Activated T-cell treated with anti-CD3 and anti-CD28 coated beads for 4 hours (primary cell): ENCODE measurements around the gene MTERF4.

Experiments used
- DNase-seq: peaks from one replicate; pipeline ENCODE4 v3.0.0-alpha.2; 2020

The MTERF4 gene

DNA sequence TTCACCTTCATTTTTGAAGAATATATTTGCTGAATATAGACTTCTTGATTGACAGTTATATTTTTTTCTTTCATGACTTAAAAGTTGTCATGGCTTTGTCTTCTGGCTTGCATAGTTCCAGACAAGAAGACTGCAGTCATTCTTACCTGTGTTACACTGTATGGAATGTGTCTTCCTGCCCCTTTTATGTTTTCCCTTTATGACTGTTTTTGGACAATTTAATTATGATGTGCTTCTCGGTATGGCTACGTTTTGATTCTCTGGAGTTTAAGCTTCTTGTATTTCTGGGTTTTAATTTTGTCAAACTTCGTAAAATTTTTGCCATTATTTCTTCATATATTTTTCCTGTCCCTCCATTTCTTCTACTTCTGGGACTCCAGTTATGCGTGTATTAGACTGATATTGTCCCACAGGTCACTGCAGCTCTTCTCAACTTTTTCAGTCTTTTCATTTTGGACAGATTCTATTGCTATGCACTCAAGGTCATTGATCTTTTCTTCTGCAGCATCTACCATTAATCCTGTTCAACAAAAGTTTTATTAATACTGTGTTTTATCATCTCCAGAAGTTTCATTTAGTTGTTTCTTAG is 17.1 kb downstream of the MTERF4 start:
- no peak for DNase-seq

DNA sequence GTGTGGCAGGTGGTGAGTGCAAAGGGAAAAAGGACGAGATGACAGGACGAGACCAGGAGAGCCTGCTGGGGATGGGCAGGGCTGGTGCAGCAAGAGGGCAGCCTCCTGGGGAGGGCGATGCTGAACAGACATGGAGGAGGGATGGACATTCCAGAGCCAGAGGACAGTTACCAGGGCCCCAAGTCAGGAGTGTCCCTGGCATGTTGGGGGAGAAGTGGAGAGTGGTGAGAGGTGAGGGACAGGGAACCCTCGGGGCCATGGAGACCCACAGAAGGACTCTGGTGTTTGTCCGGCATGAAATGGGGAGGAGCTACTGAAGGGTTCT is 19.0 kb downstream of the MTERF4 start:
- no peak for DNase-seq

DNA sequence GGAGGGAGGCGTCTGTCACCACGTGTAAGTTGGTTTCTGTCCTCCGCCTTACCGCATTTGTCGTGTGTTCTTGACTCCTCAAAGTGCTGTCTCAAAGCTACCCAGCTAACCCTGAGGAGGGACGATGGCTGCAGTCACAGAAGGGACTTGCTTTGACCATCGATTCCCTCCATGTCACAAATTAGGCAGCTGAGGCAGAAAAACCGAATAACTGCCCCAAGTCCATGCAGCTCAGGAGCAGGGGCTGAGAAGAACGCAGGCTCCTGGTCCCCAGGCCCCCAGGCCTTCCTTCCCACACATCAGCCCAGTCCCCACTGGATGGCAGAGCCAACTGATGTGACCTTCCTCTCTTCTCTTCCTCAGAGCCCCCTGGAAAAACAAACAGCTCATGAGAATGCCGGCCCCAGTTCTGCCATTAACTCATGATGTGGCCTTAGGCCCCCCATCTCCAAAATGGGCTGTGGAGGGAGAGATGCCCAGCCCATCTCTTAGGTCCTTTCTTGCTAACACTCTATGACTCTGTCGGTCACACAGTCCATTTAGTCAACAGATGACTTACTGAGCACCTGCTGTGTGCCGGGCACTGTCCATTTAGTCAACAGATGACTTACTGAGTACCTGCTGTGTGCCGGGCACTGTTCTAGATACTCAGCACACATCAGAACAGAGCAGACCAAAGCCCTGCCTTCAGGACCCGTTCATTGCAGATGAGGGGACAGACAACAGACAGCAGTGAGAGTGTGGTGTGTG is 19.6 kb downstream of the MTERF4 start:
- no peak for DNase-seq

DNA sequence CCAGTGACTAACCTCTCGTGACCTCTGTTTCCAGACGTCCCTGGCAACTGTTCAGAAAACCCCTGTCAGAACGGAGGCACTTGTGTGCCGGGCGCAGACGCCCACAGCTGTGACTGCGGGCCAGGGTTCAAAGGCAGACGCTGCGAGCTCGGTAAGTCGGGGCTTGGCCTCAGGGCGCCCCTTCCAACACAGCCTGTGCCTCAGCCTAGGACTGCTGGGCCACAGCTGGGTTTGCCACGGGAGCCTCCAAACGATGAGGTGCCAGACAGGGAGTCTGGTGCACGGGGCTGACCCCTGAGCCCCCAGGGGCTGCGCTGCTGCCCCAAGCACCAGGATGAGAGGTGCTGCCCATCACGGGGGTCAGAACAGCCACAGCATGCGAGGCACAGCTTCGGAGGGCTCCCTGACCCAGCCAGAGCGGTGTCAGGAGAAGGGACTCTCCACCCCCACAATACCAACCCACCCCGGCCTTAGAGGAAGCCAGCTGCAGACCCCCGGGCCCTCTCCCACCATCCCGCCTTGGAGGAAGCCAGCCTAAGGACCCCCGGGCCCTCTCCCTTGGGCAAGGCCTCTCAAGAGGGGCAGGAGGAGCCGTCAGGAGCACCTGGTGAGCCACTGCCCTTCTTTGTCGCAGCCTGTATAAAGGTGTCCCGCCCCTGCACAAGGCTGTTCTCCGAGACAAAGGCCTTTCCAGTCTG is 20.3 kb downstream of the MTERF4 start:
- no peak for DNase-seq

DNA sequence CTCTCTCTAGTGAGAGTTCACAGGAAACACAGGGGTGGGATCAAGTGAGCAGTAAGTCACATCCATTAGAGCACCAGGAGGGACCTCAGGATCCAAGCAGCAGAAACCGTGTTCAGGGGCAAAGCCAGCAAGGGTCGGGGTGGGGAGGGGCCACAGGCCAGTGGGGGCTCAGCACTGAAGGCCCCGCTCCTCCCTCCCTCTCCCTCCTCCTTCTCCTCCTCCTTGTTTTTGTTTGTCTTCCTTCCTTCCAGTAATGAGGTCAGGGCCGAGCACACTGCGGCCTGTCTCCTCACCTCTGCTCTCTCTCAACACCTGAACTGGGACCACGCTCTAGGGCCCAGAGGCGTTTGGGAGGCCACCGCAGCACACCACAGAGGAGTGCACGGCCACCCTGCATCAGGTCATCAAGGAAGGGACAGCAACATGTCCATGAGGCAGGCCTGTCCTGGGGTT is 20.9 kb downstream of the MTERF4 start:
- no peak for DNase-seq

DNA sequence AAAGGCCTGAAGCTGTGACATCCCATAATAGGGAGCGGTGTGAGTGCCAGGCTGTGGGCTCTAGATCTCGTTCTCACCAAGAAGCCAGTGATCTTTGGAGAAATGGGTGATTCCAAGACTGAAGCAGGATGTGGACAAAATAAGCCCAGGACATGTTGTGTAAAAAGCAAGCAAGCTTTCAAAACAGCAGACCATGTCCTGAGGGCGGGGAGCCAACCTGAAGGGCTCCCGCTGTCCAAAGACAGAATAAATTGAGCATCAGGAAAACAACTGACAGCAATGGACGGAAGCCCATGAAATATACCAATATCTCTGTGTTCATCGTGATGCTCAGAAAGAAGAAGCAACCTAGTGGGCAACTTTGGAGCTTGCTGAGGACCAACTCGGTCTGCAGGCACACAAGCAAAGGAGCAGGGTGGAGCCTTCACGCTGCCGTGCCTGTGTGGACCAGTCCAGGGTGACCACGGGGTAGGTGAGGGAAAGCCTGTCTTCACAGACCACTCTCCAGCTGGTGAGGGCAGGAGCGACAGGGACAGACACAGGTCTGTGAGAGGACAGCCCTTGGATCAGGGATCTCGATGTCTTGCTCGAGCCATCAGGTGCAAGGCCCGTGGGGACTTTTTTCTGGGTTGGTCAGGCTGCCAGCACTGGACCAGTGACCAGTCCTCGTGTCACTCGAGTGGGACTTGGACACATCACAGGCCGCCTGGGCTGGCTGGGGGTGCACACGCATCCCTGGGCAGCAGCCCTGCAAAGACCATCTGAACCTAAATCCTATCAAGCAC is 21.5 kb downstream of the MTERF4 start:
- DNase-seq, result no peak

DNA sequence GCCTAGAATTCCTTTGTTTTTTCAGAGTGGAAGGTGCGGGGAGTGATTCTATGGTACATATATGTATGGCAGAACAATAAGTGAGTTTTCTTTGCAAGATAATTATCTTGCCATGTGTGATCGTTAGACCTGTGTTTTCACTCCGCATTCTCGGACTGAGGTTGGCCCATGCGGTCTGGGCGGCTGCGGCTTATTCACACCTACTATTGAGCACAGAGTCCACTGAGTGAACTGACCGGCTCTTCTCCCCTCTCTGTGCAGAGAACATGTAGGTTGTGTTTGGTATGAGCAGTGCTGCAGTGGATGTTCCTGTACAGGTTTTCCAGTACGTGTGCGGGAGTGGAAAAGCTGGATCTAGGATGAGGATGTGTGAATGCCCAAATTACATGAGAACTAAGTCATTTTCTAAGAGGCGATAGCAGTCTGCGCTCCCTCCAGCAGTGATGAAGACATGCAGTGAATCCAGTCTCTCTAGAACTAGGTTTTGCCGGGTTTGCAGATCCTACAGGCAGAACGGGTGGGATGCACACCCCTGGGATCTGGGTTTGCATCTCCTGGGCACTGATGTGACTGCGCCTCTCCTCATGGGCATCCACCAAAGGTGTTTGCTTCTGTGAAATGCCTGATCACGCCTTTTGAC is 27.1 kb downstream of the MTERF4 start:
- no peak for DNase-seq

DNA sequence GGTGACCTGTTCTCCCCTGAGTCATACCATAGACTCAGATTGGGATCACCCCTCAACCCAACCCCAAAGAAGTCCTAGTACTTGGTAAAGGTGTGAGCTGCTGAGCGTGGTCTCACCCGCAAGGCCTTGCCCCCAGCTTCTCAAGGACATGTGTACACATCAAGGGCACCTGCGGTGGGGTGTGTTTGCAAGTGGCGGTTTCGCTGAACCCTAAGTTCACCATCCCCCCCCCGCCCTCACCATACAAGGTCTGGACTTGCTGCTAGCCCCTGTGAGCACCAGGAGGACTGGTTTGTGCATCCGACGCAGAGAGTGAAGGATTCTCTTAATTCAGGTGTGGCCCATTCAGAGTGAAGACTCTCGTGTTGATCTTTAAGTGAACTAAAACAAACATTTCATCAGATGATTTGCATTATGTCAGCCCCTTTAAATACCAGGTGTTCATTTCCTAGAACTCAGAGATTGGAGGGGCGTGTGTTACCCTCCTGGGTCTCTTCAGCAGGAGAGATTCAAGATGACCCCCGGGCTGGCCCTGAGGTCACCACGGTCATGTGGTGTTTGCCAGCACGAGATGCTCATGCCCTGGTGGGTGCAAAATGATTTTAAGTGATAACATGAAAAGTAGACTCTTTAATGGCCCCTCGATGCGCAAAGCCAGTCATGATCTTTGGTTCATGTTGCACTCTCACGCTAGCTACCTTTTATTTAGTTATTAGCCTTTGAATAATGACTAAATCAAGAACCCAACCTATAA is 27.8 kb downstream of the MTERF4 start:
- no peak for DNase-seq

DNA sequence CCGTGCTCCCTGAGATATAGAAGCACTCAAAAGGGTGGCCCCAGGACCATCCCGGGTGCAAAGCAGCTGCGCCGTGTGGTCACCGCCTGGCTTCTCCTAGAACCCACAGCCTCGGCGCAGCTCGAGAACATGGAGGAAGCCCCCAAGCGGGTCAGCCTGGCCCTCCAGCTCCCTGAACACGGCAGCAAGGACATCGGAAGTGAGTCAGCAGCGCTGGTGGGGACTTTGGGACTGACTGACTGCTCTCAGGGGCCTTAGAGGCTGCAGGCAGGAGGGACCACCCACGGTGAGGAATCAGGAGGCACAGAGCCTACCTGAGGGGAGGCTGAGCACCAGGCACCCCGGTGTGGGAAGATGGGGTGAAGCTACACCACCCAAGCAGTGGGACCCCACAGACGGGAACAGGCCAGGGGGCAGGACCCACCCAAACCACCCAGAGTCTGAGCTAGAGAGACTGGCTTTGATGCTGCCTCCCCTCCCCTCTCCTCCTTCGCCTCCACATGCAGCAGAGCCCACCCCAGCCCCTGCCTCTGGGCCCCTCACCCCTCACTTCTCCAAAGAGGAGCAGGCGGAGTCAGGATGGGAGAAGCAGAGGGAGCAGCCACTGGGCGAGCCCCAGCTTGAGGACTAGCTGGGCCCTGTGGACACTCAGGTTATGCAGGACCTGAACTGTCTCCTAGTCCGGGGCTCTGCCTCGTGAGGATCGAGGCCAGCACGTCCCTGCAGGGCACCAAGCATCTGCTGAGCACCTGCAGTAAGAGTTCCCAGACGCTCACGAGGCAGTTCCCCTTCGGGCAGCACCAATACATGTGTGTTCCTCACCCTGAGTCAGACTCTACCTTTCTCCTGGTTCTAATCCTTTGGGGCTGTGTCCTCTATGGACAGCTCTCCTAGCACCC is 28.7 kb downstream of the MTERF4 start:
- no peak for DNase-seq

DNA sequence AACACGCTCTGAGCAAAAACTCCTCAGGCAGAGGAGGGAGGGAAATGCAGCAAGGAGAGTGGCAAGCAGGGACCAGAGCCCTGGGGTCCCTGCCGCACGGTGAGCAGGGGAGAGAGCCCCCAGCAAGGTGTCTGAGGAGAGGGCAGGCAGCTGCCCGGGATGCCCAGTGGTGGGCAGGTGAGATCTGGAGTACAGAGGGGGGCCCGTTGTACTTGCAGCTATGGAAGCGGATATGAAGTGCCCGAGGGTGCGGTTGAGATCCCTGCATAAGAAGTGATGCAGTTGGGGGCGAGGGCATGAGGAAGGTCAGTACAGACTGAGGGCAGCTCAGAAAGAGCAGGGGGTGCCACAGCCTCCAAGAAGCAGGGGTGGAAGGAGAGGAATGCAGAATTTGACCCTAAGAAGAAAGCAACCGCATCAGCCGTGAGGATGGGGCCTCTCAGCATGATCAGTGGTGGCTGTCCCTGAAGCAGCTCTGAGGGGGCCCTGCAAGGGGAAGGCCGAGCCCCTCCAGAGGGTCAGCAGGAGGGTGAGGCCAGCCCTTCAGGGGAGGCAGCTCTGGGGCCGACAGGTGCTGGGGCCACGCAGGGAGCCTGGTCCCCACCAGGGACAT is 29.4 kb downstream of the MTERF4 start:
- no peak for DNase-seq

DNA sequence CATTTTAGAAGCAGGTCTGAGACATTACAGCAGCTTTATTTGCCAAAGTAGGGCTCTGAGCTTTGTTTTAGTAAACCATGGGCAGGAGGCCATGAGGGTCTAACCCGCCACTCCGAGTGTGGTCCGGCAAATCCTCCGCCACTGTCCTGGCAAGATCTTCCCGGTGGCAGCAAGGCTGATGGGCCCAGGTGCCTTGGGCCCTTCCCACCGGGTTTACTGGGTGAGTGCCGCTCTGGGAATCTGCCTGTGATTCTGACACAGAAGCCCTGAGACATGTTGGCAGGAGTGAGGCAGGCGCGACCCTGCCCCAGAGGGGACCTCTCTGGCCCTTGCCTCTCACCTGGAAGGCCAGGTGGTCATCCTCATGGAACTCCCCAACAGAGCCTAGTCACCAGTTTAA is 29.9 kb downstream of the MTERF4 start:
- DNase-seq, result no peak

DNA sequence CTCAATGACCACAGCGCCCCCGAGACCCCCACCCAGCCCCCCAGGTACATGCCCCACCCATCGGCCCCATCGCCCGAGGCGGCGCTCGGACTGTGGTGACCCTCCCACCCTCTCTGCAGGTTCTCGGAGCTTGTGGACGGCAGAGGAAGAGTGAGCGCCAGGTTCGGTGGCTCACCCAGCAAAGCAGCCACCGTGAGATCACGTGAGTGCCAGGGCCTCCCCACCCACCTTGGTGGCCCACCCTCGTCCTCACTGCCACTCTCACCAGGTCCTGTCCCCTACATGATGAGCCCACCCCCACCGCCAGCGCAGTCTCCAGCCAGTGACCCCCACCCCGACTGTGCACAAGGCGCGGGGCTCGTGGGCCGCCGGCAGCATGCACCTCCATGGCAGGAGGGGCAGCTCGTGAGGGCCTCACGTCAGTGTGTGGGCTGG is 30.4 kb downstream of the MTERF4 start:
- no peak for DNase-seq

DNA sequence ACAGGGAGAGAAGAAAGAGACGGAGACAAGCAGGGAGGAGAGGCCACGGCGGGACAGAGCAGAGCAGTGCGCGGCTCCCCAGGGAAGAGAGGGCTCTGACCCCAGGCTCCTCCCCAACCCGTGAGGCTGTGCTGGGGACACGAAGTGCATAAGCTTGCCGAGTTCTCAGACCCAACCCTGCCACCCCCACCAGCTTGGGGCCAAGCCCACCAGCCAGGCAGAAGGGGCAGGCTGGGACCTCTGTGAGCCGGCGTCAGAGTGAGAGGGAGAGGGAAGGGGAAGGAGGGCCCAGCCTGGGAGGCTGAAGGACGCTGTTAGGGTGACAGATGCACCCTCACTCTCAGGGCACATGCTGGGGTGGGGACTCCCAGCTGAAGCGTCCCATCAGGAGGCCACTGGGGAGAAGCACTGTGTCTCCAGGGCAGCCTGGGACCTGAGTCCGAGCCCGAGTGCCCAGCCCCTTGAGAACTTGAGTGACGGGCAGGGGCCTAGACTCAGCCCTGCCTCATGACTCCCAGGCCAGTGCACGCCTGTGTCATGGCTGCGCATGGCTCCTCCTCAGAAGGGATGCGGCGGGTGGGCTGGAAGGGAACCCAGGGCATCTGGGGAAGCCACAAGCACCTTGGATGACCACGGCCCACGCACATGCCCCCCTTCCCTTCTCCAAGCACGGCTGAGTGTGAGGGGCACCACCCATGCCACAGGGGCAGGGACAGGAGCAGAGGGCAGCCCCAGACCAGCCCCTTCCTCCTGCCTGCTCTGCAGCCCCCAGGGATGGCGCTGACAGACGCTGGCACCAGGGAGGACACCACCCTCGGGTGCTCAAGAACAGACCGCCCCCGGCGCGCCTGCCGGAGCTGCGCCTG is 31.0 kb downstream of the MTERF4 start:
- no peak for DNase-seq

DNA sequence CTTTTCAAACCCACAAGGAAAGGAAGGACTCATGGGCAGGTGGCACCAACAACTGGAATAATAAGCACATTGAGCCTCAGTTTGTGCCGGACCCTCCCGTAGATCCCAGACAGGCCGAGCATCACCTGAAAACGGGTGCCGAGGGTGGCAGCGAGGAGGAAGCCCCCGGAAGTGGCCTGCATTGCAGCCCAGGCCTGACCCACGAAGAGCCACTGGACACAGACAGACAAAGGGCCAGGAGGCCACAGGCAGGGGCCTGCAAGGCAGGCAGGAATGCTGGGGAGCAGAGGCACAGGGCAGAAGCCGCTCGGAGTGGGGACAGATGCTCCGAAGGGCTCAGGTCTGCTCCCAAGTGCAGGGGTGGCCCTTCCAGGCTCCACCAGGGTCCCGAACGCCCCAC is 31.7 kb downstream of the MTERF4 start:
- DNase-seq, result no peak

DNA sequence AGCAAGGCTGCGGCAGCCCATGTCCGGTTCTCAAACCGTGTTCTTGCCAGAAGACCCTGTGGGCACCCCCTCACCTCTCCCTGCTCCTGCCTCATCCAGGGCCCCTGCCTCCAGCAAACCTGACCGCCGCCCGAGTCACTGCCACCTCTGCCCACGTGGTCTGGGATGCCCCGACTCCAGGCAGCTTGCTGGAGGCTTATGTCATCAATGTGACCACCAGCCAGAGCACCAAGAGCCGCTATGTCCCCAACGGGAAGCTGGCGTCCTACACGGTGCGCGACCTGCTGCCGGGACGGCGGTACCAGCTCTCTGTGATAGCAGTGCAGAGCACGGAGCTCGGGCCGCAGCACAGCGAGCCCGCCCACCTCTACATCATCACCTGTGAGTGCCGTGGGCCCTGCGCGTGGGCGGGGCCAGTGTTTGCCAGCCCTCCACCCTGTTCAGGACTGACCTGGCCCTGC is 32.2 kb downstream of the MTERF4 start:
- DNase-seq, result no peak

DNA sequence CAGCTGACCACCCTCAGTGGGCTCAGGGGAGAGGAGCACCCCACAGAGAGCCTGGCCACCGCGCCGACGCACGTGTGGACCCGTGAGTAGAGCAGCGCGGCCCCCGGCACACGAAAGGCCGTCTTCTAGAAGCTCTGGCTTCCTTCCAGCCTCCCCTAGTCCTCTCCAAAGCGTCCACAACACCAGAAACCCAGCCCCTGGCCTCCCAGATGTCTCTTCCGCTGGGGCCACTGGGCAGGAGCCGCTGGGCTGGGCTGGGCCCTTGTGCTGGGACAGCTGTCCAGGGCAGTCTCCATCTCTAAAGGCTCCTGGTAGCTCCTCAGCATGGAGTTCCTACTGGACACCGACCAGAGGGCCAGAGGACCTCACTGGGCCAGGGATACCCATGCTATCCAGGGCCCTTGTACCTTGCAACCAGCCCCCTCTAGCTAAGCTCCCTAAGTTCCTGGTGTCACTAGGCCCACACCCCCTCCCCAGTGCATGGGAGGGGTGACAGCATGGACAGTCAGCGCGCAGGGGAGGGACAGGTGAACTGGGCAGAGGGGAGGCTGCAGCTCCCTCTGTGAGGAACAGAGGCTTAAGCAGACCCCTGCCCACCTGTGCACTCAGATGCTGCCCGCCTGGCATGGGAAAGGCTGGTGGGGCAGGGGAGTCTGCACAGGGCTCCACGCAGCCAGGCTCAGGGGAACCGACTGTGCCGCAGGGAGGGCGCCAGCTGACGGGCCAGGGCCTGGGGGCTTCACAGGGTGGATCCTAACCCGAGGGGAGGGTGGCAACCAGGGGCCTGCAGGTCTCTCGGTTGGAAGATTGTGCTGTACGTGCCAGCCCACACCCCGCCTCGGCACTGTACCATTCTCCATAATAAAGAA is 32.9 kb downstream of the MTERF4 start:
- DNase-seq, result no peak

DNA sequence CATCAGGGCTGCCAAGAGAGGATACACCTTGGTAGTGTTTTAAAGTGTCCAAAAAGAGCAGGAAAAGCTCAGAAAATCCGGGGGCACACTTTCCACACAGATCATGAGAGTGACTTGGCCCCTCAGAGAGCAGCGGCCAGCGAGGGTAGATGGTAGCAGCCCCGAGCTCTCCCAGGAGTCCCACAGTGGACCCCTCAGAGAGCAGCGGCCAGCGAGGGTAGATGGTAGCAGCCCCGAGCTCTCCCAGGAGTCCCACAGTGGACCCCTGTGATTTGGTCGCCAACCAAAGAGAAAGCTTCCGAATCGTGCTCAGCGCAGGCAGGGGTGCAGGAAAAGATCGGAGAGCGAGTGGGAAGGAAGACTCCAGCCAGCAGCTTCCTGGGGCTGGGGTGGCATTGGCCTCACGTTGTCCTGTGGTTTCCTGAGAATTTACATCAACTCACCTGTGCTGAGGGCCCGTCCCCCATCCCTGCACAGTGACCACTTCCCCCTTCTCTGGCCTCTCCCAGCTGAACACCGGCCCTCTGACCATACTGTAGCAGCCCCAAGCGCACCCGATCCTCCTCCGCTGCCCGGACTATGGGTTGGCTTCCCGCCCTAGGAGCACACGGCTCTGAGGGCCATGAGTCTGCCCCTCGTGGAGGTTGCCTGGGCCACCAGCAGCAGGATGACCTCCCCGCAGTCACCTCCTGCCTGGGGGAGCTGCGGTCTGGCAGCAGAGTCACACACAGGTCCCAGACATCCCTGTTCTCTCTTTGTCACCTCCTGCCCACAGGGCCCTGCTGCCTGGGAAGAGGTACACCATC is 33.7 kb downstream of the MTERF4 start:
- no peak for DNase-seq
